ENCODE data around the gene FANCI.

The FANCI gene

GRCh38 chr15:89349206-89349558, 105.4 kb downstream of the FANCI start:
- no peak for DNase-seq (ENCODE audit: low read depth in 1 of 2, low spot score in 1 of 2)
- TF ChIP-seq JUND (IDR thresholded peaks at IDR 0.05; ENCODE audit: low read depth) = no peak
- in situ Hi-C loops (cut with HindIII; ENCODE audit: low pct_unique_long_range_greater_than_20kb, low sequenced_read_pairs) = no loop called here

GRCh38 chr15:89352476-89352875, 108.7 kb downstream of the FANCI start:
- no peak for DNase-seq (ENCODE audit: low read depth in 1 of 2, low spot score in 1 of 2)
- in situ Hi-C loops (cut with HindIII; ENCODE audit: low pct_unique_long_range_greater_than_20kb, low sequenced_read_pairs) = no loop called here
- TF ChIP-seq JUND (IDR thresholded peaks at IDR 0.05; ENCODE audit: low read depth) = no peak

GRCh38 chr15:89353991-89354390, 110.2 kb downstream of the FANCI start:
- no peak for TF ChIP-seq JUND (IDR thresholded peaks at IDR 0.05; ENCODE audit: low read depth)

GRCh38 chr15:89356634-89357298, 113.0 kb downstream of the FANCI start:
- DNase-seq (ENCODE audit: low read depth in 1 of 2, low spot score in 1 of 2) = peak; percentile 66 to 73
- in situ Hi-C loops (cut with HindIII; ENCODE audit: low pct_unique_long_range_greater_than_20kb, low sequenced_read_pairs) = no loop called here
- no peak for TF ChIP-seq JUND (IDR thresholded peaks at IDR 0.05; ENCODE audit: low read depth)

More at GRCh38 chr15:89353991-89354390, 110.2 kb downstream of the FANCI start:
- in situ Hi-C loops (cut with HindIII; ENCODE audit: low pct_unique_long_range_greater_than_20kb, low sequenced_read_pairs) = no loop called here
- DNase-seq (ENCODE audit: low read depth in 1 of 2, low spot score in 1 of 2) = no peak

- in situ Hi-C loops (cut with HindIII; ENCODE audit: low pct_unique_long_range_greater_than_20kb, low sequenced_read_pairs) = no loop called here
- DNase-seq (ENCODE audit: low read depth in 1 of 2, low spot score in 1 of 2) = peak in 1 of 2 experiments; percentile 78
- no peak for TF ChIP-seq JUND (IDR thresholded peaks at IDR 0.05; ENCODE audit: low read depth)
Measured at GRCh38 chr15:89358435-89358754, 114.6 kb downstream of the FANCI start.

- TF ChIP-seq JUND (IDR thresholded peaks at IDR 0.05; ENCODE audit: low read depth) = no peak
- in situ Hi-C loops (cut with HindIII; ENCODE audit: low pct_unique_long_range_greater_than_20kb, low sequenced_read_pairs) = no loop called here
- peak; percentile 81 to 83 for DNase-seq (ENCODE audit: low read depth in 1 of 2, low spot score in 1 of 2)
Measured at GRCh38 chr15:89358755-89359439, 115.1 kb downstream of the FANCI start.

- no peak for DNase-seq (ENCODE audit: low read depth in 1 of 2, low spot score in 1 of 2)
- no peak for TF ChIP-seq JUND (IDR thresholded peaks at IDR 0.05; ENCODE audit: low read depth)
- in situ Hi-C loops (cut with HindIII; ENCODE audit: low pct_unique_long_range_greater_than_20kb, low sequenced_read_pairs) = no loop called here
Measured at GRCh38 chr15:89359471-89360293, 115.9 kb downstream of the FANCI start.

- in situ Hi-C loops (cut with HindIII; ENCODE audit: low pct_unique_long_range_greater_than_20kb, low sequenced_read_pairs) = no loop called here
- no peak for TF ChIP-seq JUND (IDR thresholded peaks at IDR 0.05; ENCODE audit: low read depth)
- DNase-seq (ENCODE audit: low read depth in 1 of 2, low spot score in 1 of 2) = no peak
Measured at GRCh38 chr15:89360294-89360971, 116.7 kb downstream of the FANCI start.

- peak; percentile 75 to 99 for DNase-seq (ENCODE audit: low read depth in 1 of 2, low spot score in 1 of 2)
- TF ChIP-seq JUND (IDR thresholded peaks at IDR 0.05; ENCODE audit: low read depth) = no peak
- in situ Hi-C loops (cut with HindIII; ENCODE audit: low pct_unique_long_range_greater_than_20kb, low sequenced_read_pairs) = no loop called here
Measured at GRCh38 chr15:89361451-89362202, 117.8 kb downstream of the FANCI start.

GRCh38 chr15:89362203-89363101, 118.7 kb downstream of the FANCI start:
- in situ Hi-C loops (cut with HindIII; ENCODE audit: low pct_unique_long_range_greater_than_20kb, low sequenced_read_pairs) = no loop called here
- no peak for DNase-seq (ENCODE audit: low read depth in 1 of 2, low spot score in 1 of 2)
- TF ChIP-seq JUND (IDR thresholded peaks at IDR 0.05; ENCODE audit: low read depth) = no peak

- in situ Hi-C loops (cut with HindIII; ENCODE audit: low pct_unique_long_range_greater_than_20kb, low sequenced_read_pairs) = no loop called here
- no peak for TF ChIP-seq JUND (IDR thresholded peaks at IDR 0.05; ENCODE audit: low read depth)
- DNase-seq (ENCODE audit: low read depth in 1 of 2, low spot score in 1 of 2) = no peak
Measured at GRCh38 chr15:89363133-89363532, 119.4 kb downstream of the FANCI start.
